K562 (cell line): ENCODE results near the gene HRAS. TPM values are rescaled to one million over a fixed set of nuclear protein-coding genes. Genes with fewer than 3 reads are reported as not detected.
A peak's percentile ranks its signal among the peaks of the same experiment; 100 is the strongest.

ENCODE experiments used
- ARID1B ChIP-seq: fragments of 450-650 bp; IDR thresholded peaks from 2 replicates; pipeline ENCODE4 v1.6.1; 2016; ENCODE audit warnings: antibody characterized with exemption, mild to moderate bottlenecking, inconsistent platforms
- ASH1L ChIP-seq: fragments of 450-650 bp; IDR thresholded peaks from 2 replicates; pipeline ENCODE4 v1.6.1; 2018; ENCODE audit warnings: borderline replicate concordance, mild to moderate bottlenecking, low read depth; ENCODE audit not compliant: partially characterized antibody
- BHLHE40 ChIP-seq: IDR thresholded peaks from 2 replicates; pipeline ENCODE4 v1.6.1; 2011; ENCODE audit warnings: low read length, improper control_type of control experiment
- CHCHD3 ChIP-seq: fragments of 250-450 bp; sonication (Bioruptor Pico); IDR thresholded peaks from 2 replicates; pipeline ENCODE4 v2.1.2; 2022; ENCODE audit warnings: mild to moderate bottlenecking
- CHD1 ChIP-seq: fragments of 200-600 bp; sonication (generic); IDR thresholded peaks from one replicate; pipeline ENCODE4 v1.6.1; 2012; ENCODE audit warnings: mild to moderate bottlenecking, moderate library complexity, low read length, inconsistent platforms
- E2F3 ChIP-seq: fragments of 250-450 bp; sonication (Bioruptor Pico); IDR thresholded peaks from 2 replicates; pipeline ENCODE4 v1.4.0; 2020; ENCODE audit warnings: mild to moderate bottlenecking
- EP400 ChIP-seq: fragments of 450-650 bp; IDR thresholded peaks from 2 replicates; pipeline ENCODE4 v1.6.1; 2017; ENCODE audit warnings: antibody characterized with exemption, mild to moderate bottlenecking, moderate library complexity
- HCFC1 ChIP-seq: IDR thresholded peaks from 2 replicates; pipeline ENCODE4 v1.6.1; 2012; ENCODE audit warnings: low read depth, low read length, improper control_type of control experiment
- KAT8 ChIP-seq: fragments of 450-650 bp; IDR thresholded peaks from 2 replicates; pipeline ENCODE4 v1.6.1; 2016; ENCODE audit warnings: low read depth, mild to moderate bottlenecking
- KLF1 ChIP-seq: fragments of 450-650 bp; IDR thresholded peaks from 2 replicates; pipeline ENCODE4 v1.6.1; 2016; ENCODE audit warnings: missing genetic modification characterization, missing compliant biosample characterization
- LEF1 ChIP-seq: fragments of 450-650 bp; IDR thresholded peaks from 2 replicates; pipeline ENCODE4 v1.6.1; 2016; ENCODE audit warnings: mild to moderate bottlenecking
- MIER1 ChIP-seq: fragments of 450-650 bp; IDR thresholded peaks from 2 replicates; pipeline ENCODE4 v1.6.1; 2016; ENCODE audit warnings: antibody characterized with exemption, mild to moderate bottlenecking, low read depth
- NFE2L1 ChIP-seq: fragments of 450-650 bp; IDR thresholded peaks from 2 replicates; pipeline ENCODE4 v1.6.1; 2016; ENCODE audit warnings: missing genetic modification characterization, low read depth, mild to moderate bottlenecking, missing compliant biosample characterization, moderate library complexity, borderline replicate concordance
- NFYB ChIP-seq: IDR thresholded peaks from 2 replicates; pipeline ENCODE4 v1.6.1; 2011; ENCODE audit warnings: mild to moderate bottlenecking, moderate library complexity; ENCODE audit not compliant: insufficient read length; ENCODE audit errors: extremely low read depth
- NONO ChIP-seq, 2 experiments: fragments of 200-400 bp in 1 of 2; fragments of 450-650 bp in 1 of 2; formaldehyde crosslinking in 1 of 2; IDR thresholded peaks; 2 replicates each; pipeline ENCODE4 v1.6.1; 2017; ENCODE audit warnings: low read depth in 2 of 2, mild to moderate bottlenecking in 2 of 2, moderate library complexity in 2 of 2, low read length in 1 of 2
- POLR3A ChIP-seq: IDR thresholded peaks from 2 replicates; pipeline ENCODE4 v1.6.1; 2011; ENCODE audit warnings: borderline replicate concordance, mild to moderate bottlenecking, moderate library complexity; ENCODE audit not compliant: insufficient read length, insufficient read depth; ENCODE audit errors: extremely low read depth
- PTTG1 ChIP-seq: fragments of 450-650 bp; IDR thresholded peaks from 2 replicates; pipeline ENCODE4 v1.6.1; 2016; ENCODE audit warnings: low read depth, mild to moderate bottlenecking, missing genetic modification characterization, missing compliant biosample characterization
- PURB ChIP-seq: sonication (generic); formaldehyde crosslinking; IDR thresholded peaks from 2 replicates; pipeline ENCODE4 v1.9.0; 2021; ENCODE audit warnings: low read depth, mild to moderate bottlenecking, missing genetic modification reagents
- SMARCE1 ChIP-seq: fragments of 450-650 bp; IDR thresholded peaks from 2 replicates; pipeline ENCODE4 v1.7.1; 2016; ENCODE audit warnings: mild to moderate bottlenecking
- TRIM28 ChIP-seq: fragments of 450-650 bp; IDR thresholded peaks from 2 replicates; pipeline ENCODE4 v1.6.1; 2017
- ZC3H11A ChIP-seq: IDR thresholded peaks from 2 replicates; pipeline ENCODE4 v1.6.1; 2012; ENCODE audit warnings: low read depth, low read length, improper control_type of control experiment
- ZFPM2 ChIP-seq: fragments of 250-450 bp; sonication (Bioruptor Pico); IDR thresholded peaks from 2 replicates; pipeline ENCODE4 v1.5.1; 2022; ENCODE audit warnings: mild to moderate bottlenecking
- ZNF174 ChIP-seq: fragments of 250-450 bp; sonication (Bioruptor Pico); IDR thresholded peaks from 2 replicates; pipeline ENCODE4 v1.4.0; 2020; ENCODE audit warnings: mild to moderate bottlenecking
- ZNF24 ChIP-seq: fragments of 450-650 bp; IDR thresholded peaks from 2 replicates; pipeline ENCODE4 v1.6.1; 2016
- ZNF444 ChIP-seq: fragments of 250-450 bp; sonication (Bioruptor Pico); IDR thresholded peaks from 2 replicates; pipeline ENCODE4 v1.4.0; 2020; ENCODE audit warnings: mild to moderate bottlenecking, moderate library complexity
- ZNF57 ChIP-seq: fragments of 450-650 bp; formaldehyde crosslinking; IDR thresholded peaks from 2 replicates; pipeline ENCODE4 v1.4.0; 2020; ENCODE audit warnings: mild to moderate bottlenecking, moderate library complexity
- polyA plus RNA-seq, 8 experiments: library from polyadenylated mRNA; depleted of rRNA in 4 of 8; stranded (reverse) in 5 of 8; unstranded in 3 of 8; fragments of >200 nt; fragmentation: Nextera tagmentation in 2 of 8; fragmentation: Illumina TruSeq in 1 of 8; extraction: Ambion mirVana in 2 of 8; extraction: Trizol in 1 of 8; gene quantifications; 2 replicates each; pipeline versions ENCODE4 v1.2.1 to v1.2.3, GENCODE V29; 2011 to 2014; ENCODE audit warnings: inconsistent platforms in 1 of 8, missing spikeins in 1 of 8
- total RNA-seq, 7 experiments: library from RNA; depleted of rRNA in 6 of 7; stranded (reverse); fragments of >200 nt in 6 of 7; fragmentation: Illumina TruSeq in 2 of 7; extraction: Trizol in 2 of 7; gene quantifications; 2 replicates each; pipeline versions ENCODE4 v1.2.1 to v1.2.3, GENCODE V29; 2011 to 2021; ENCODE audit warnings: low replicate concordance in 1 of 7
- TF ChIP-seq, protein P1 (sequence below): fragments of 250-450 bp; sonication (Bioruptor Pico); IDR thresholded peaks from 2 replicates; pipeline ENCODE4 v1.4.0; 2020; ENCODE audit warnings: mild to moderate bottlenecking, moderate library complexity
- TF ChIP-seq, protein P2 (sequence below): sonication (generic); formaldehyde crosslinking; IDR thresholded peaks from 2 replicates; pipeline ENCODE4 v1.8.1; 2023; ENCODE audit warnings: mild to moderate bottlenecking, missing genetic modification reagents

The HRAS gene
- total and polyA plus RNA-seq, 9 of the 15 experiments (the other 6 are each of a cell fraction or from before 2014, with no cell fraction given), result 2.8 to 73.5 (median 29.6) TPM

DNA sequence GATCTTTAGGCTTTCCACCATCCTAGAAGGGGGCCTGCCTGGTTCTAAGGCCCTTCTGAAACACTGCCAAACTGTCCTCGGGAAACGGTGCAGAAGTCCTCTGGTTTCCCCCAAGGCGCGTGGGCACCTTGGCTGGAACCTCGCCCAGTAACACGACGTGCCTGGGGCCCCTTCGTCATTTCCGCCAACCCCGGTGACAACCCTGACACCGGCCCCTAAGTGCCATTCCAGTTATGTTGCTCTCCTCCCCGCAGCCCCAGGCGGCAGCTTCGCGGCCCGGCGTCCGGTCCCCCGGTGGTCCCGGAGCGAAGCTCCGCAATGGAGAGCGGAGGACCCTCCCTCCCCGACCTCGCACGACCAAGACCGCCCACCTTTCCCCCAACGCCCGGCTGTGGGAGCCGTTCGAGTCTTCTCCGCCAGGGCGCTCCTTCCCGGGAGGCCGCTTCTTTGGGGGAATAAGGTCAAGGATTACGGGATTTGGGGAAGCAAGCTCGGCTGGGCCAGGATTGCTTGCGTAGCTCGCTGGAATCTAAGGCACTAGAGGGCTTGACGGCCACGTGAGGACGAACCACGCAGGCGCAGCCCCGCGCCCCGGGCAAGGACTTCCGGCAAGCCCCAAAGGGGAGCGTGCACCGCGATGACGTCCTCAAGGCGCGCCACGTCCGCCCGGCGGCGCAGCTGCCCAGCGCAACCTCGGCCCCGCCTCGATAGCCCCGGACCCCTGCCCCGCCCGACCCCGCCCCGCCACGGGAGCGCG lies 29.0 kb downstream of the HRAS start (continued):
- TF ChIP-seq, protein P1, sequence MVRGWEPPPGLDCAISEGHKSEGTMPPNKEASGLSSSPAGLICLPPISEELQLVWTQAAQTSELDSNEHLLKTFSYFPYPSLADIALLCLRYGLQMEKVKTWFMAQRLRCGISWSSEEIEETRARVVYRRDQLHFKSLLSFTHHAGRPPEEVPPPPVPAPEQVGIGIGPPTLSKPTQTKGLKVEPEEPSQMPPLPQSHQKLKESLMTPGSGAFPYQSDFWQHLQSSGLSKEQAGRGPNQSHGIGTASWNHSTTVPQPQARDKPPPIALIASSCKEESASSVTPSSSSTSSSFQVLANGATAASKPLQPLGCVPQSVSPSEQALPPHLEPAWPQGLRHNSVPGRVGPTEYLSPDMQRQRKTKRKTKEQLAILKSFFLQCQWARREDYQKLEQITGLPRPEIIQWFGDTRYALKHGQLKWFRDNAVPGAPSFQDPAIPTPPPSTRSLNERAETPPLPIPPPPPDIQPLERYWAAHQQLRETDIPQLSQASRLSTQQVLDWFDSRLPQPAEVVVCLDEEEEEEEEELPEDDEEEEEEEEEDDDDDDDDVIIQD (CRISPR knock-in tag), result no peak; the same call in 1 of the 2 replicates
- TF ChIP-seq TRIM28, result no peak
- no peak for TF ChIP-seq ZNF444 (CRISPR knock-in tag)
- TF ChIP-seq NONO (IDR thresholded peaks at IDR 0.05; ENCODE audit: low read depth in 2 of 2, low read length in 1 of 2), result no peak
- TF ChIP-seq HCFC1, result peak; percentile 84
- TF ChIP-seq KAT8, result no peak
- no peak for TF ChIP-seq CHD1
- no peak for TF ChIP-seq LEF1
- TF ChIP-seq E2F3 (CRISPR knock-in tag), result no peak
- peak; percentile 97 for TF ChIP-seq EP400
- TF ChIP-seq, protein P2, sequence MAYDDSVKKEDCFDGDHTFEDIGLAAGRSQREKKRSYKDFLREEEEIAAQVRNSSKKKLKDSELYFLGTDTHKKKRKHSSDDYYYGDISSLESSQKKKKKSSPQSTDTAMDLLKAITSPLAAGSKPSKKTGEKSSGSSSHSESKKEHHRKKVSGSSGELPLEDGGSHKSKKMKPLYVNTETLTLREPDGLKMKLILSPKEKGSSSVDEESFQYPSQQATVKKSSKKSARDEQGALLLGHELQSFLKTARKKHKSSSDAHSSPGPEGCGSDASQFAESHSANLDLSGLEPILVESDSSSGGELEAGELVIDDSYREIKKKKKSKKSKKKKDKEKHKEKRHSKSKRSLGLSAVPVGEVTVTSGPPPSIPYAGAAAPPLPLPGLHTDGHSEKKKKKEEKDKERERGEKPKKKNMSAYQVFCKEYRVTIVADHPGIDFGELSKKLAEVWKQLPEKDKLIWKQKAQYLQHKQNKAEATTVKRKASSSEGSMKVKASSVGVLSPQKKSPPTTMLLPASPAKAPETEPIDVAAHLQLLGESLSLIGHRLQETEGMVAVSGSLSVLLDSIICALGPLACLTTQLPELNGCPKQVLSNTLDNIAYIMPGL (CRISPR knock-in tag), result no peak
- no peak for TF ChIP-seq NFYB
- TF ChIP-seq CHCHD3 (CRISPR knock-in tag), result no peak
- TF ChIP-seq PTTG1, result no peak
- no peak for TF ChIP-seq KLF1 (tag)
- TF ChIP-seq ARID1B, result no peak; the same call in 1 of the 2 replicates
- TF ChIP-seq SMARCE1, result peak; percentile 20; the same call in 1 of the 2 replicates
- no peak for TF ChIP-seq ZFPM2
- no peak for TF ChIP-seq ZC3H11A
- TF ChIP-seq BHLHE40, result peak; percentile 91
- no peak for TF ChIP-seq PURB (CRISPR knock-in tag)
- TF ChIP-seq ZNF57 (CRISPR knock-in tag), result 0 out of 2 replicates have a peak, but pooled peaks have one; percentile 73
- 0 out of 2 replicates have a peak, but pooled peaks have one; percentile 11 for TF ChIP-seq ZNF174 (CRISPR knock-in tag)
- TF ChIP-seq NFE2L1 (tag), result no peak
- TF ChIP-seq POLR3A, result no peak
- no peak for TF ChIP-seq ASH1L
- no peak for TF ChIP-seq MIER1
- no peak for TF ChIP-seq ZNF24
